Bronchial epithelial cell (primary cell): ENCODE measurements around the gene HMGCLL1. TPM values are rescaled to one million over a fixed set of nuclear protein-coding genes. Genes with fewer than 3 reads are reported as not detected.
A peak's percentile ranks its signal among the peaks of the same experiment; 100 is the strongest.

ENCODE experiments used
- DNase-seq: peaks from one replicate; pipeline ENCODE4 v3.0.0-alpha.2; 2010; ENCODE audit warnings: low read depth
- FAIRE-seq: peaks from 2 replicates; lab custom pipeline; 2011; peaks lifted over from hg19 to GRCh38; lab: Jason Lieb, UNC
- H3K27me3 ChIP-seq: 2 replicates; pipeline ENCODE4 v1.5.1; 2011; ENCODE audit warnings: low read length; ENCODE audit not compliant: control insufficient read depth, insufficient read depth
- H3K36me3 ChIP-seq: 2 replicates; pipeline ENCODE4 v1.5.1; 2011; ENCODE audit warnings: low read length; ENCODE audit not compliant: control insufficient read depth, insufficient read depth
- H3K4me3 ChIP-seq: 2 replicates; pipeline ENCODE4 v1.5.1; 2011; ENCODE audit warnings: mild to moderate bottlenecking, low read depth, low read length, control low read depth
- CTCF ChIP-seq: IDR thresholded peaks from 2 replicates; pipeline ENCODE4 v1.5.1; 2011; ENCODE audit warnings: mild to moderate bottlenecking, moderate library complexity, low read length, control low read depth, inconsistent platforms; ENCODE audit not compliant: insufficient read depth, severe bottlenecking
- total RNA-seq: library from RNA; depleted of rRNA; stranded (reverse); fragments of >200 nt; gene quantifications from 2 replicates; pipeline ENCODE4 v1.2.1, GENCODE V29; 2014

Gene HMGCLL1
- total RNA-seq, 1 donor from 2014 or later = not detected

- no peak for FAIRE-seq
- DNase-seq = no peak
These were observed 123.0 kb downstream of the HMGCLL1 start for GRCh38 chr6:55456016-55456415.

DNA sequence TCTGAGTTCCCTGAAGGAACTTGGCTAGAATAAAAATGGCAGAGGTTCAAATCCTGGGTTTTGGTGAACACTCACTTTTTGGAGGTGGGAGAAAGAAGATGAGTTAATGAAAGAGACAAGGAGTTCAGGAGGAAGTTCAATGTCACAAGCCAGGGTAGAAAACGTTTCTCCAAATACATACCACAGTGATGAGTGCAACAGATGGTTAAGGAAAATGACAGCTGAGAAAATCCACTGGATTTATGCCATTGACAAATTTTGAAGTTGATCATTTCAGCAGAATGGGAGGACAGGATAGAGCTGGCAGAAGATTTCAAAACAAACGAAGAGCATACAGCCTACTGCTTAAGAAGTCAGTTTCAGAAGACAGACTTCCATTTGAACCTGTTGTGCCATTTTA lies 129.0 kb downstream of the HMGCLL1 start:
- H3K36me3 ChIP-seq = no peaks in the 10 kb centered on the region
- H3K4me3 ChIP-seq = no peak overlapping the region
- H3K27me3 ChIP-seq = no peaks in the 10 kb centered on the region
- DNase-seq = no peak
- TF ChIP-seq CTCF = no peak
- FAIRE-seq = no peak

More at GRCh38 chr6:55456016-55456415, 123.0 kb downstream of the HMGCLL1 start:
- no peak for TF ChIP-seq CTCF
- Histone ChIP-seq H3K4me3 (no peak overlapping the region), H3K27me3 (no peaks in the 10 kb centered on the region), H3K36me3 (no peaks in the 10 kb centered on the region)

GRCh38 chr6:55449225-55449624 lies 129.8 kb downstream of the HMGCLL1 start:
- FAIRE-seq (no peak), DNase-seq (no peak)
- Histone ChIP-seq H3K4me3 (no peak overlapping the region), H3K27me3 (no peaks in the 10 kb centered on the region), H3K36me3 (no peaks in the 10 kb centered on the region)
- TF ChIP-seq CTCF = no peak

DNA sequence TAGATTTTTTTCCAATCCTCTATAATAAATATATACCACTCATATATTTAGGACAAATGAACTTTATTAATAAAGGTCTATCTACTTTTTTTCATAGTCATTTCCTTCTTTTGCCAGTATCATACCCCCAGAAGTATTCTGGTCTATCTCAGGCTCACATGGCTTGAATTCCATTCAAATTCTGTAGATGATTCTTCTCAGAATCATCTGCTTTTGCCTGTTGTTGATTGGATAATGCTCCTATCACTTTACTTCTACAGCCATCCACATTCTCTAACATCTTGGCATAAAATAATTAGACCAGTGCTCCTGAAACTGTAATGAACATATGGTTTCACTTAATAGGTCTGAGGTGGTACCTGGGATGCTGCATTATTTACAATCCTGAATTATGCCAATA lies 130.5 kb downstream of the HMGCLL1 start:
- no peak for DNase-seq
- Histone ChIP-seq H3K36me3 (no peaks in the 10 kb centered on the region), H3K4me3 (no peak overlapping the region), H3K27me3 (no peaks in the 10 kb centered on the region)
- no peak for FAIRE-seq
- TF ChIP-seq CTCF = no peak

DNA sequence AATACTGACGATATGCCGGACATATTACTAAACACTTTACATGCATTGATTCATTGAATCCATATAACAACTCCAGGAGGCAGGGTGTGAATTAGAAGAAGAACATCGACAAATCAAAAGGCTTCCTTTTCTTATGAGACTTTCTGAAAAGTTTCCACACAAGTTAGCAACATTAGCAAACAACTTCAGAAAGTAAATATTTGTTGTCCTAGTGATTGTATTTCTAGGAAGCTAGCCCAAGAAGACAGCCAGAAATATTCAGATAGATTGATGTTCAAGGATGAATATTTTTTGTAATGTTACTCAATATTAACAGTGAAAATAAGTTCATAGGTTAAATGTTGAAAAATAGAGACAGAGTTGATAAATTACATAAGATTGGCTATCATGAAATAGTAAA lies 131.1 kb downstream of the HMGCLL1 start:
- FAIRE-seq = no peak
- no peak for TF ChIP-seq CTCF
- no peak for DNase-seq
- Histone ChIP-seq H3K4me3 (no peak overlapping the region), H3K36me3 (no peaks in the 10 kb centered on the region), H3K27me3 (no peaks in the 10 kb centered on the region)

GRCh38 chr6:55445648-55446204 lies 133.3 kb downstream of the HMGCLL1 start:
- DNase-seq (peak; percentile 51), FAIRE-seq (no peak)
- Histone ChIP-seq H3K27me3 (no peaks in the 10 kb centered on the region), H3K36me3 (no peaks in the 10 kb centered on the region), H3K4me3 (no peak overlapping the region)
- peak; percentile 38 for TF ChIP-seq CTCF
